Measurements from ENCODE around the gene UQCRC1. TPM values are rescaled to one million over a fixed set of nuclear protein-coding genes. Genes with fewer than 3 reads are reported as not detected.
A peak's percentile ranks its signal among the peaks of the same experiment; 100 is the strongest.

UQCRC1 gene
- polyA plus RNA-seq, 3 donors, result 326 to 409 (median 350) TPM

DNA sequence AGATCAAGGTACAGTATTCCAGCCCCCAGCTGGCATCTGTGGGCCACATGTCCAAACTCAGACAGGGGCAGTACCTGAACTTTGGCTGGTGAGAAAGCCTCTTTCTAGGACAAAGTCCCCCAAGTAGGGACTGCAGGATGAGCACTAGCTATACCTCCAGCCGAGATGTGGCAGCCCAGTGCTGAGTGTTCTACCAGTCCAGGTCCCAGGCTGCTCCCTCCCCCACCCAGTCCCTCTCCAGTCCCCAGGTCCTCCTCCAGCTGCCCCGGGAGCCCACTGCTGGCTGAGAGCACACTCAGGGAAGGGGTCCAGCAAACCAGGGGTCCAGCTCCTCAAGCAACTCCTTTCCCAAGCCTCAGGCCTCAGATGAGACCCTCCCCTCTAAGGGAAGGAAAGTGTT is 24.3 kb upstream of the UQCRC1 start:
- Mint-ChIP-seq H3K9me3 (no peaks in the 10 kb centered on the region), H3K4me1 (peaks cover 23% of the 10 kb centered on the region), H3K4me3 (peak overlapping the region in 1 of 2 donors; percentile 93), H3K27ac (no peak overlapping the region), H3K27me3 (ENCODE audit: low read depth in 3 of 3) (peaks cover 0 to 1% (median under 1%) of the 10 kb centered on the region in 3 donors), H3K36me3 (peaks cover 35 to 48% of the 10 kb centered on the region in 2 donors)
- H3K4me2 ChIP-seq (replicated peaks; ENCODE audit: extremely low read depth, low read length, poor library complexity, severe bottlenecking), result peak overlapping the region; percentile 93
- H3K27me3 ChIP-seq (ENCODE audit: control insufficient read depth in 2 of 2, insufficient read depth in 2 of 2, low read length in 2 of 2), result no peaks in the 10 kb centered on the region
- peak overlapping the region in 1 of 3 experiments; percentile 95 for H3K4me3 ChIP-seq (replicated peaks in 1 of 3; ENCODE audit: low read depth in 2 of 3, low read length in 3 of 3)
- H3K79me2 ChIP-seq (ENCODE audit: insufficient read depth, low read length), result peaks cover 19% of the 10 kb centered on the region
- H3K9me3 ChIP-seq (replicated peaks in 1 of 2; ENCODE audit: control insufficient read depth in 1 of 2, insufficient read depth in 1 of 2, low read length in 2 of 2), result no peaks in the 10 kb centered on the region
- DNase-seq, result no peak
- no peak overlapping the region for H3K27ac ChIP-seq (ENCODE audit: low read depth in 1 of 2, low read length in 2 of 2)
- peaks cover 44 to 49% of the 10 kb centered on the region in 2 donors for H3K36me3 ChIP-seq (replicated peaks in 1 of 2; ENCODE audit: control insufficient read depth in 1 of 2, insufficient read depth in 2 of 2, low read length in 2 of 2)
- WGBS (ENCODE audit: insufficient coverage), result 100% methylated on average over 2 of the region's 2 CpGs
- TF ChIP-seq CTCF (IDR thresholded peaks at IDR 0.05), result no peak
- no peak overlapping the region for H2AFZ ChIP-seq (ENCODE audit: insufficient read depth, low read depth, low read length, poor library complexity, severe bottlenecking)
- H3K4me1 ChIP-seq (ENCODE audit: control insufficient read depth in 1 of 2, insufficient read depth in 2 of 2, low read length in 2 of 2), result peaks cover 21 to 32% of the 10 kb centered on the region in 2 donors
- H4K20me1 ChIP-seq (ENCODE audit: insufficient read depth, low read length), result peaks cover 16% of the 10 kb centered on the region
- no peak overlapping the region for H3K9ac ChIP-seq (ENCODE audit: insufficient read depth, low read length, poor library complexity, severe bottlenecking)
- intact Hi-C loops (cut with micrococcal nuclease), result loop anchor here (2.0 to 10.0 kb wide), 2 partner anchors 69 to 169 kb away; a partner anchor contains a TSS

- no peak overlapping the region for H3K4me2 ChIP-seq (replicated peaks; ENCODE audit: extremely low read depth, low read length, poor library complexity, severe bottlenecking)
- peaks cover 48 to 54% of the 10 kb centered on the region in 2 donors for H3K36me3 ChIP-seq (replicated peaks in 1 of 2; ENCODE audit: control insufficient read depth in 1 of 2, insufficient read depth in 2 of 2, low read length in 2 of 2)
- DNase-seq, result no peak
- no peak overlapping the region for H3K4me3 ChIP-seq (replicated peaks in 1 of 3; ENCODE audit: low read depth in 2 of 3, low read length in 3 of 3)
- TF ChIP-seq CTCF (IDR thresholded peaks at IDR 0.05), result no peak
- peaks cover 40 to 53% of the 10 kb centered on the region in 2 donors for H3K36me3 Mint-ChIP-seq
- peak overlapping the region in 1 of 2 donors; percentile 30 for H3K4me3 Mint-ChIP-seq
- peaks cover 0 to 1% (median 0%) of the 10 kb centered on the region in 3 donors for H3K27me3 Mint-ChIP-seq (ENCODE audit: low read depth in 3 of 3)
- peaks cover 21 to 32% of the 10 kb centered on the region in 2 donors for H3K4me1 ChIP-seq (ENCODE audit: control insufficient read depth in 1 of 2, insufficient read depth in 2 of 2, low read length in 2 of 2)
- H3K27me3 ChIP-seq (ENCODE audit: control insufficient read depth in 2 of 2, insufficient read depth in 2 of 2, low read length in 2 of 2), result no peaks in the 10 kb centered on the region
- WGBS (ENCODE audit: insufficient coverage), result 98% methylated on average over 12 of the region's 15 CpGs
- no peak overlapping the region for H3K9ac ChIP-seq (ENCODE audit: insufficient read depth, low read length, poor library complexity, severe bottlenecking)
- no peaks in the 10 kb centered on the region for H3K9me3 Mint-ChIP-seq
- H3K27ac ChIP-seq (ENCODE audit: low read depth in 1 of 2, low read length in 2 of 2), result no peak overlapping the region
- no peak overlapping the region for H3K27ac Mint-ChIP-seq
- H3K4me1 Mint-ChIP-seq, result peaks cover 23% of the 10 kb centered on the region
- H3K9me3 ChIP-seq (replicated peaks in 1 of 2; ENCODE audit: control insufficient read depth in 1 of 2, insufficient read depth in 1 of 2, low read length in 2 of 2), result no peaks in the 10 kb centered on the region
- H3K79me2 ChIP-seq (ENCODE audit: insufficient read depth, low read length), result peaks cover 19% of the 10 kb centered on the region
- H2AFZ ChIP-seq (ENCODE audit: insufficient read depth, low read depth, low read length, poor library complexity, severe bottlenecking), result no peak overlapping the region
- H4K20me1 ChIP-seq (ENCODE audit: insufficient read depth, low read length), result peaks cover 16% of the 10 kb centered on the region
- intact Hi-C loops (cut with micrococcal nuclease), result loop anchor here (10.0 kb wide), 1 partner anchor 168 kb away; a partner anchor contains a TSS
Measured at GRCh38 chr3:48633256-48633655, 23.8 kb upstream of the UQCRC1 start.
